Embryonic facial prominence (tissue), 1 donor: Measurements from ENCODE around the gene NFU1.
"Not testable (repeated sequence)": the region's sequence is repeated elsewhere in the genome, so short reads cannot be mapped to it uniquely, and the experiment has no call there.

Experiments used
- DNase-seq: peaks from one replicate; pipeline ENCODE4 v3.0.0-alpha.2; 2016; ENCODE audit errors: extremely low spot score

Gene NFU1

DNA sequence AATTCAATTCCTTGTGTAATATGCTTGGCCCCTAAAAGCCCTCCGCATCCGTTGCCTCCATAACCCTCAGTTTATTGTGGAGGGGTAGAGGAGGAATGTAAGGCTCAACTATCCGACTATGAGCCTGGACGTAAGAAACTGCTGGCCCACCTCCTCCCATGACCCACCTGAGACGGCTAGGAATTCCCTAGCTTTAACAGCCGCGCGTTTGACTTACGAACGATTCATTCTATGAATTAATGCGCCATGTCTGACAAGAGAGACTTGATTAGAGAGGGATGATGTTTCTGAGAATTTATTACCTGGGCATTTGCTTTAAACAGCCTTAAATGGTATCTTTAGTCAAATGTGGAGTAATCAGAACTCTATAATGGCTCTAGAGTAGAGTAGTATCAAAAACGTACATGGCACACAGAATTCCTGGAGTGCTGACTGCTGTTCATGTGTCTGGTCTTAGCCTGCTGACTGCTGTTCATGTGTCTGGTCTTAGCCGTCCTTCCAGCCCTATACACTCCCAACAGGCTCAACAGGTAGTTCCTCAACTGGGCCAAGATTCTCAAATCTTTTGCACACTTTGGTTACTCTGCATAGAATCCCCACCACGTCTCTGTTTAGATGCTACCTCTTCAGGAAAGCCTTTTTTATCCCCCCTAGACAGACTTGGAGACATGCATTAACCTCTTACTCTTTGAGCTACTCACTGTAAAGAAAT is 49.3 kb downstream of the NFU1 start:
- no peak for DNase-seq

DNA sequence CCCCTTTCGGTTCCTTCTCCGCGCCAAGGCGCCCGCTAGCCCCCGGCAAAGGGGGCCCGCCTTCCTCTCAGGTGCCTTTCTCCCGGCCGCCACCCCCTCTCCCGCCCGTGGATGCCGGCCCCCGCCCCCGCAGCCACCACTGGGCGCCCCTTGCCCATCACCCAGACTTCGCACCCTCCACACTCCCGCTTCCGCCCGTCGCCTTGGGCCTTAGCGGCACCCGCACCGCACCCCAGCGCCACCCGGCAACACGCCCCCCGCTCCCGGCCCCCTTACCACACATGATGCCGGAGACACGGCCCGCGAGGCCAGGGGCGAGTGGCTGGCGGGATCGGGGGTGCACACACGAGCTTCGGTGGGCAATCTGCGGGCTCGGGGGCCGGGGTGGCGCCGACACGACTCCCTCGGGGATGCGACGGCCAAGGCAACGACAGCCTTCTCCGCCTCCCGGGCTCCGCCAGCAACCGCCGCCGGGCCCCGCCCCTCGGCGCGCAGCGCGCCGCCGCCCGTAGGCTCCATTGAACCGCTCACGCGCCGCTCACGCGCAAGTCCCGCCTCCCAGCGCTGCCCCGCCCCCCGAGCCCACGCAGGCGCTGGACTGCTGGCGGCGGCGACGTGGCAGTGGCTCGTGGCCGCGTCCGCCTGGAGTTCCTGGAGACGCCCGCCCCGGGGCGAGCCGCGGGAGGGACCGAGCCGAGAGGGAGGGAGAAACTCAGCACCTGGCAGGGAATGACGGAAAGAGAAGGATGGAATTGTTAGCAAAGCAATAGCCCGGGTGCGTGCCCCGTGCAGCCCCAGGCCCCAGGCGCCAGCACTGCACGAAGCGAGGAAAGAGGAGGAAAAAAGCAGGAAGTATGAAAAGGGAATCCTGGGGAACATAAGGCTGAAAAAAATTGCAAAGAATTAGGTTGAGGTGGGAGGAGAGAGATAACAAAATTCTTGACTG is 50.2 kb downstream of the NFU1 start, which contains the start of gene GFPT1:
TSS of gene GFPT1 (minus strand) at position 439 of the 946 bp plus-strand sequence. CDS start at position 283, 156 bp downstream.
- peak; percentile 83 for DNase-seq

DNA sequence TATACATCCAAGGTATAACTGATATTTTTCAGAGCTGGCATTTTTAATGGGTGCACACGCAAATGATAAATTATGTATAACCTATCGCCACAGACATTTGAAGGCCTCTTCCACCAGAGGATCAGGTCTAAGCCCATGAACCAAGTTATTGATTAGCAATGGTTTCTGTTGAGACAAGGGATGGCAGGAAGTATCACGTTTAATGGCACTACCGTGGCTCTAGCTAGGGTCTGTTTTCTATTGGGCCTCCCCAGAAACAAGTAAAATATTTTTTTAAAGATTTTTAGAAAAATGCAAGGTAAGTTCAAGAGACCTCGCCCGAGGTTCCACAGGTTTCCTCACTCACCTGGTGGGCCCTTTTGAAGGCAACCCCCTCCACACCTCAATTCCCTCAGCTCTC is 50.9 kb downstream of the NFU1 start:
- DNase-seq, result no peak

GRCh38 chr2:69385443-69386151 is 51.6 kb downstream of the NFU1 start:
- no peak for DNase-seq

- no peak for DNase-seq
Measured at GRCh38 chr2:69384618-69385081, 52.6 kb downstream of the NFU1 start.

DNA sequence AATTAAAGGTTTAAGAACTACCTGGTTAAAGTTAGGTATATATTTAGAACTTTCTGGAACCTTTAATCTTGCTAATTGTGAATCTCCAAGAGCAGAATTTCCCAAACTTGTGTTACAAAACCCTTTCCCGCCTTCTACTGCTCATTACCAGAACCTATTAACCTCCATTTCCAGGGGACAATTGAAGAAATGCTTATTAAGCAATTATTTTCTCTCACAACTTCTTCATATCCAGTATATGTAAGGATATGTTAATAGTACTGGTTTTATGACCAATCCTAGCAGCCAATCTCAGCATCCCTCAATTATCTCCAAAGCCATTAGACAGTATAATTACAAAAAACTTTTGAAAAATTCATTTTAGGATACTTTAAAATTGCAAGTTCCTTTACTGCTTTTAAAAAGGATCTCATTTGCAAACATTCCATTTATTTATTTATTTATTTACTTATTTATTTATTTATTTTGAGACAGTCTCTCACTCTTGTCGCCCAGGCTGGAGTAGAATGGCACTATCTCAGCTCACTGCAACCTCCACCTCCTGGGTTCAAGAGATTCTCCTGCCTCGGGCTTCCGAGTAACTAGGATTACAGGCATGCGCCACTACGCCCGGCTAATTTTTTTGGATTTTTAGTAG is 53.9 kb downstream of the NFU1 start:
- DNase-seq, result no peak

GRCh38 chr2:69382547-69382946 is 54.7 kb downstream of the NFU1 start:
- no peak for DNase-seq

- no peak for DNase-seq
Measured at GRCh38 chr2:69381337-69381737, 55.9 kb downstream of the NFU1 start.

GRCh38 chr2:69380072-69380917 is 56.9 kb downstream of the NFU1 start:
- no peak for DNase-seq

DNA sequence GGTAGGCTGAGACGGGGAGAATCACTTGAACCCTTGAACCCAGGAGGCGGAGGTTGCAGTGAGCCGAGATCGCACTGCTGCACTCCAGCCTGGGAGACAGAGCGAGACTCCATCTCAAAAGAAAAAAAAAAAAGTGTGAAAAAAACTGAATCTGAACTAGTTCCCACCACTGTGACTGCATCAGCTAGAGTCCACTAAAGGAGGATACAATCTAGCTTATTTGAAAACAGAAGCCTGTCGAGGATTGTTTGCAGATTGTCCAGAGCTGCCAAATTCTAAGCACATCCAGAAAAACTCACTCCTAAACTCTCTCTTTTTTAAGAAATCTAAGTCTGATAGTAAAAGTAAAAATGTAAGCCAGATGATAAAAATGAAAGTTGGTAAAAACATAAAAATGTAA is 60.8 kb downstream of the NFU1 start:
- no peak for DNase-seq

DNA sequence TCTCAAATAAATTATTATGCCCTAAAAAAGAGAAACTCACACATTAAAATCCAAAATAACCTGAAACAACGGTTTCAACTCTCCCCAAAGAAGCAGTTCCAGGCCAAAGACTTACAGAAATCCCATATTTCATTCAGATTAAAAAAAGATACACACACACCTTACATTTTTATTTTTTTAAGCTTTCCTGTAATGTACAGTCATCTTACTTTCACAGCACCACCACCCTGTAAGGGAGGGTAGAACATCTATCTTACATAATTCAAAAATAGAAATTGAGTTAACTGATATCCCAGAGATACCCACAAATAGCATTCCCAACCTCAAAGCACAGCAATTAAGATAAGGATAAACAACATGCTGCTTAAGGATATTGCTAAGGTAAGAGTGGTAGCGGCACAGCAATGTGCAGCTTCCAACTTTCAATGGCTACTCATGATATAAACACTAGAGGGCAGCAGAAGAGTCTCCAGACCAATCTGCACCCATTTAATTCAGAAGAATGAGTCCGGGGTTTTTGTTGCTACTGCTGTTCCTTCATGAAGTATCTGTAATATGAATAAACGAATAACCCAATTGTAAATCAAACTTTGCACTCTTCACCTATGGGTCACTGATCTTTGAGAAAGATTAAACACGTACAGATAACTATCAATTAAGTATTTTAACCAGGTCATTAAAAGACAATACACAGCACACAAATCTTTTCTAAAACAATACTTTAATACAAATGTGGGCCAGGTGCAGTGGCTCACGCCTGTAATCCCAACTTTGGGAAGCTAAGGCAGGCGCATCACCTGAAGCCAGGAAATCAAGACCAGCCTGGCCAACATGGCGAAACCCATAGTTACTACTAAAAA is 61.5 kb downstream of the NFU1 start:
- no peak for DNase-seq

GRCh38 chr2:69372767-69373166 is 64.5 kb downstream of the NFU1 start:
- no peak for DNase-seq

DNA sequence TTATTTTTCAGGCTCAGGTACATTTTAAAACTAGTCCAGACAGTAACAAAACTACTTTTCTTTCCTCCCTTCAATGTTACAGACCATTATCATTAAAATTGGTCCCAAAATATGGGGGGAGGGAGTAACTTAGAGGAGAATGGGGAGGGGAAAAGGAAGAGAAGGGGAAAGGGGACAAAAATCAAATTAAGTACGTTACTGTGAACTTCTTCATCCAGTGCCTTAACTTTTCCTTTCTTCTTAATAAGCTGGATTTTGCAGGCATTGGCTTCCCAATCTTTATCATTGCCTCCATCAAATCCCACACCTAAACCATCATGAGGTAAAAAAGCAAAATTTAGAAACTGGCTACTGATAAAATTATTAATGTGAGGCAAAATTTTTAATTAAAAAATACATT is 67.4 kb downstream of the NFU1 start:
- no peak for DNase-seq

- DNase-seq, result no peak
Measured at GRCh38 chr2:69368588-69368987, 68.6 kb downstream of the NFU1 start.

GRCh38 chr2:69359371-69359770 is 77.9 kb downstream of the NFU1 start:
- no peak for DNase-seq

GRCh38 chr2:69358914-69359313 is 78.3 kb downstream of the NFU1 start:
- DNase-seq, result no peak

DNA sequence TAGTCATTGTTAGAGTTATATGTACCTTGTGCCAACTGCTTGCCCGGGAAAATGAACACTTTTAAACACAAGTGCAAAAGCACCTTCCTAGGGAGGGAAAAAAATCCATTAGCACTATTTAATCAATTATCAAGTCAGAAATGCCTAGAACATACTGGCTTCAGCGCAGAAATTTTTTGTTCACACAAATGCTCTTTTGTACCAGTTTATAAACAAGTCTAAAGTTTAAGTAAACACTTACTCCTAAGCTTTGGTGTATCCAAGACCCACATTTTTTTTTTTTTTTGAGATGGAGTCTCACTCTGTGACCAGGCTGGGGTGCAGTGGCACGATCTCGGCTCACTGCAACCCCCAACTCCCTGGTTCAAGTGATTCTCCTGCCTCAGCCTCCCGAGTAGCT is 80.8 kb downstream of the NFU1 start:
- DNase-seq, result no peak

DNA sequence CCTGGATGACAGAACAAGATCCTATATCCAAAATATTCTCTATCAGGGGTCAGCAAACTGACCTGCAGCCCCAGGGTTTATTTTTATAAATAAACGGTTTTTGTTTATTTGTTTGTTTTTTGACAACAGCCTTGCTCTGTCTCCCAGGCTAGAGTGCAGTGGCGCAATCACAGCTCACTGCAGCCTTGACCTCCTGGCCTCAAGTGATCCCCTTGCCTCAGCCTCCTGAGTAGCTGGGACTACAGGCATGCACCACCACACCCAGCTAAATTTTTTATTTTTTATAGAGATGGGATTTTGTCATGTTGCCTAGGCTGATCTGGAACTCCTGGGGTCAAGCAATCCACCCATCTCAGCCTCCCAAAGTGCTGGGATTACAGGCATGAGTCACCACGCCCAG is 82.3 kb downstream of the NFU1 start:
- DNase-seq, result not testable (repeated sequence)

- DNase-seq, result no peak
Measured at GRCh38 chr2:69353360-69353759, 83.9 kb downstream of the NFU1 start.

GRCh38 chr2:69348781-69349180 is 88.5 kb downstream of the NFU1 start:
- no peak for DNase-seq
